BLaER1 (cell line): ENCODE data around the gene COL5A2.

Experiments
- H3K27ac ChIP-seq: shearing (Covaris generic); formaldehyde crosslinking; 2 replicates; pipeline ENCODE4 v1.8.1; 2022
- H3K27me3 ChIP-seq: shearing (Covaris generic); formaldehyde crosslinking; 2 replicates; pipeline ENCODE4 v1.8.1; 2022
- H3K36me3 ChIP-seq: shearing (Covaris generic); formaldehyde crosslinking; 2 replicates; pipeline ENCODE4 v1.8.1; 2022
- H3K4me1 ChIP-seq: shearing (Covaris generic); formaldehyde crosslinking; 2 replicates; pipeline ENCODE4 v1.8.1; 2022
- H3K4me2 ChIP-seq: shearing (Covaris generic); formaldehyde crosslinking; 2 replicates; pipeline ENCODE4 v1.8.1; 2022
- H3K4me3 ChIP-seq: shearing (Covaris generic); formaldehyde crosslinking; 2 replicates; pipeline ENCODE4 v1.8.1; 2022
- H3K9ac ChIP-seq: shearing (Covaris generic); formaldehyde crosslinking; 2 replicates; pipeline ENCODE4 v1.8.1; 2022
- H3K9me3 ChIP-seq: shearing (Covaris generic); formaldehyde crosslinking; 2 replicates; pipeline ENCODE4 v1.8.1; 2022
- H4K20me1 ChIP-seq: shearing (Covaris generic); formaldehyde crosslinking; 2 replicates; pipeline ENCODE4 v1.8.1; 2022
- Cebpa-rat ChIP-seq: shearing (Covaris generic); IDR thresholded peaks from 2 replicates; pipeline ENCODE4 v1.8.1; 2022

COL5A2 gene

GRCh38 chr2:189069855-189070619, 109.5 kb downstream of the COL5A2 start:
- no peaks in the 10 kb centered on the region for H3K4me1 ChIP-seq
- H3K4me3 ChIP-seq, result no peak overlapping the region
- no peak for TF ChIP-seq Cebpa-rat
- no peaks in the 10 kb centered on the region for H3K9me3 ChIP-seq
- no peak overlapping the region for H3K4me2 ChIP-seq
- no peaks in the 10 kb centered on the region for H3K36me3 ChIP-seq
- no peaks in the 10 kb centered on the region for H3K27me3 ChIP-seq
- H4K20me1 ChIP-seq, result no peaks in the 10 kb centered on the region
- H3K9ac ChIP-seq, result no peak overlapping the region
- H3K27ac ChIP-seq, result no peak overlapping the region

DNA sequence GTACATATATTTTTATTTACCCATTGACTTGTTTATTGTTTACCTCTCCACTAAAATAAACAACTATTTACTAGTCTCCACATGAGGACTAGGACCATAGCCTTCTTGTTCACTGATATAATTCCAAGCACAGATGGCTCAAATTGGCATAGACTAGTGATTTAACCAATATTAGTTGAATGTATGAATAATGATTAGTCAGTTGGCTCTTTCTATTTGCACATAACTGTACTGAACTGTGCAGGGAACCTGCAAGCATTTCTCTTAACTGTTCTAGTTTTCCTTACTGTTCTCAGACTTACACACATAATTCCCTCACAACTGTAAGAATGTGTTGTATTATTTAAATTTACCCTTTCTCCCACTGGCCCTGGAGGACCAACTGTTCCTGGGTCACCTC, 113.5 kb downstream of the COL5A2 start:
- Histone ChIP-seq H3K4me3 (no peak overlapping the region), H3K27me3 (no peaks in the 10 kb centered on the region), H3K9me3 (no peaks in the 10 kb centered on the region), H3K36me3 (no peaks in the 10 kb centered on the region), H3K4me2 (no peak overlapping the region), H3K4me1 (no peaks in the 10 kb centered on the region), H3K9ac (no peak overlapping the region), H4K20me1 (no peaks in the 10 kb centered on the region), H3K27ac (no peak overlapping the region)
- no peak for TF ChIP-seq Cebpa-rat

DNA sequence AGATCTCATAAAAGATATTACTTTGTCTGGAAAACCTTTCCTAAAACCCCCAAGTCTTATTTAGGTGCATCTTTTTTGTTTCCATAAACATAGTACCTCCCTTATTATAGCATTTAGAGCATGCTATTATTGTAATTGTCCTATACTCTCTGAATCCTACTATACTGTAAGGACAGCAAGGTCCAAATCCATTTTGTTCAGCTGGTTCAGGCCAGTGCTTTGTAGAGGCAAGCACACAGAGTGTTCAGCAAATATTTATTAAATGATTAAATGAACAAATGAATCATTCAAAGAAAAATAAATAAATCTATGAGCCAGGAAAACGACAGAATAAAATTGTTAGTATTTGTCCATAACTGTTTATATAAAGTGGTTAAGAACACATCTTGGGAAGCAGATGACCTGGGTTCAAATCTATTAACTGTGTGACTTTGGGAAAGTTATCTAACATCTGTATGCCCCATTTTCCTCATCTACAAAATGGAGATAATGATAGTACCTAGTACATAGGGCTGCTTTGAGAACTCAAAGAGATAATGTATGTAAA, 119.4 kb downstream of the COL5A2 start:
- no peak overlapping the region for H3K4me3 ChIP-seq
- no peak overlapping the region for H3K27ac ChIP-seq
- H3K27me3 ChIP-seq, result no peaks in the 10 kb centered on the region
- H3K36me3 ChIP-seq, result no peaks in the 10 kb centered on the region
- H3K4me2 ChIP-seq, result no peak overlapping the region
- no peak overlapping the region for H3K9ac ChIP-seq
- H3K9me3 ChIP-seq, result no peaks in the 10 kb centered on the region
- no peaks in the 10 kb centered on the region for H4K20me1 ChIP-seq
- no peaks in the 10 kb centered on the region for H3K4me1 ChIP-seq
- TF ChIP-seq Cebpa-rat, result no peak

- TF ChIP-seq Cebpa-rat, result no peak
- Histone ChIP-seq H3K27ac (no peak overlapping the region), H3K4me3 (no peak overlapping the region), H4K20me1 (no peaks in the 10 kb centered on the region), H3K9ac (no peak overlapping the region), H3K36me3 (no peaks in the 10 kb centered on the region), H3K9me3 (no peaks in the 10 kb centered on the region), H3K4me2 (no peak overlapping the region), H3K4me1 (no peaks in the 10 kb centered on the region), H3K27me3 (no peaks in the 10 kb centered on the region)
Measured at GRCh38 chr2:189057316-189057715, 122.2 kb downstream of the COL5A2 start.

DNA sequence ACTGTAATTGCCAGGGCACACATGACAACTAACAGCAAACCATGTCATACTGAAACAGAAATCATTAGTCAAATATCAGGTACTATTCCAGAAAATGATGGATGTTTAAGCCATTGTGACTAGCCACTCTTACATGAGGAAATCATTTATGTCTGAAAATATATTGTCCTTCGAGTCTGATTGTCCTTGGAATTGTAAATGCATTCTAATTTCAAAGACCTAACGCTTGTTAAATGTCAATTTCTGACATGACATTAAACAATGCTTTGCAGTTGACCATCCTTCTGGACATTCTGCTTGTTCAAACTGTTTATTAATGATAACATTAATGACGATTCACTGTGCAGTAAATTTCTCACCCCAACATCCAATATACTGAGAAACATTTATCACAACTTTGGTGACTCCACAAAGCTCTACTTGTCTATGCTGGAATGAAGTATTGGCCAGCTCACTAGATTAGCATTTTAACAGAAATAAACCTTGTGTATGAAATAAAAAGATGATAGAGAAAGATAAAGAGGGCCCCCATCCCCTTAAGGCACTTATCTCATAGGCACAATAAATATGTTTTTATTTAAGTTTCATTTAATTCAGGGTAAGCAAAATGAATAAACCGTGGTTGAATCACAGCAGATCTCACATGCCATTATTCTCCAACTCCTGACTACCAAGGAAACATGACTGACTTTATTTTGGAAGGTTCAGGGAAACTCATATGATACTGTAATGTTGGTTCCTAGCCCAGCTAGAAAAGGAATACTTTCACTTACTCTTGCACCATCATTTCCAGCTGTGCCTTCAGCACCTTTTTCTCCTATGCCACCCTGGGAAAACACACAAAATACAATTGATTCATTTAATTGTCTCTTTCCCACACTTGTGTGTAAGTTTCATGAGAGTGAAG, 123.1 kb downstream of the COL5A2 start:
- H3K4me1 ChIP-seq, result no peaks in the 10 kb centered on the region
- no peak for TF ChIP-seq Cebpa-rat
- no peaks in the 10 kb centered on the region for H3K36me3 ChIP-seq
- no peak overlapping the region for H3K4me3 ChIP-seq
- no peaks in the 10 kb centered on the region for H3K9me3 ChIP-seq
- no peaks in the 10 kb centered on the region for H4K20me1 ChIP-seq
- H3K27ac ChIP-seq, result no peak overlapping the region
- H3K4me2 ChIP-seq, result no peak overlapping the region
- H3K9ac ChIP-seq, result no peak overlapping the region
- no peaks in the 10 kb centered on the region for H3K27me3 ChIP-seq

GRCh38 chr2:189050165-189050712, 129.3 kb downstream of the COL5A2 start:
- no peak overlapping the region for H3K27ac ChIP-seq
- H3K4me2 ChIP-seq, result no peak overlapping the region
- no peak overlapping the region for H3K4me3 ChIP-seq
- H3K9me3 ChIP-seq, result no peaks in the 10 kb centered on the region
- no peak for TF ChIP-seq Cebpa-rat
- no peaks in the 10 kb centered on the region for H4K20me1 ChIP-seq
- no peak overlapping the region for H3K9ac ChIP-seq
- H3K36me3 ChIP-seq, result no peaks in the 10 kb centered on the region
- no peaks in the 10 kb centered on the region for H3K27me3 ChIP-seq
- H3K4me1 ChIP-seq, result no peaks in the 10 kb centered on the region

DNA sequence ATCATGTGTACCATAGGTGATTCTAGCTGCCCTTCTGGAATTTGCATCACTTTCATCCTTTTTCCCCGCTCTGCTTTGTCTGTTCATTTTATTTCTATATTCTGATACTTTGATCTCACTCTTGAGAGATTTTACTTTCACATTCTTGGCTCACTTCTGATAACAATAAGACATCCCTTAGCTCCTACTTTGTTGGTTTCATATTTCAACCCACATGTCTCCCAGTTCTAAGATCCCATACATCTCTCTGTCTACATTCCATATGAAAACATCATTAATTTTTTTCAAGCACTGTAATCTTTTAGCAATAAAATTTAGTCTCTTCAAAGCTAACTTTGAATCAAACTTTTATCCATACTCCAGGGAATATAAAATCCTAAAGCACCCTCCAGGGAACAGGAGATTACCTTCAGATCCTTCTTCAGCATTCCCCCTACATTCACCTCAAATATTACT, 129.8 kb downstream of the COL5A2 start:
- TF ChIP-seq Cebpa-rat, result no peak
- Histone ChIP-seq H3K4me2 (no peak overlapping the region), H4K20me1 (no peaks in the 10 kb centered on the region), H3K27me3 (no peaks in the 10 kb centered on the region), H3K36me3 (no peaks in the 10 kb centered on the region), H3K27ac (no peak overlapping the region), H3K4me1 (no peaks in the 10 kb centered on the region), H3K9me3 (no peaks in the 10 kb centered on the region), H3K4me3 (no peak overlapping the region), H3K9ac (no peak overlapping the region)

DNA sequence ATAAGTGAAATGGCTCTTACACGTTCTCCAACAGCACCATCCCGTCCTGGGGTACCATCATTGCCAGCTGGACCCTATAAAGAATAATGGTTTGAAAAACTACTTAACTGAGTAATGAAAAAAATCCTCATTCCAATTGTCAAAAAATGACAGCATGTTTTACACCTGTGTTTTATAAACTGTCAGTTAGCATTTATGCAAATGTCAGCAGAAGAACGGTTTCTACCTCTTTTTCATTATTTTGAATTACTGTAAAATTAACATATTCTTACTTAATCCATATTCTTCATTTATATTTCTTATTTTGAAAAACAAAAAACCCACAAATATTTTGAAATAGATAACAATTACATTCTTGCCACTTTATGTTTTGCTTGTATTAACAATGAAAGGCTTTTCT, 131.4 kb downstream of the COL5A2 start:
- no peak for TF ChIP-seq Cebpa-rat
- H3K36me3 ChIP-seq, result no peaks in the 10 kb centered on the region

DNA sequence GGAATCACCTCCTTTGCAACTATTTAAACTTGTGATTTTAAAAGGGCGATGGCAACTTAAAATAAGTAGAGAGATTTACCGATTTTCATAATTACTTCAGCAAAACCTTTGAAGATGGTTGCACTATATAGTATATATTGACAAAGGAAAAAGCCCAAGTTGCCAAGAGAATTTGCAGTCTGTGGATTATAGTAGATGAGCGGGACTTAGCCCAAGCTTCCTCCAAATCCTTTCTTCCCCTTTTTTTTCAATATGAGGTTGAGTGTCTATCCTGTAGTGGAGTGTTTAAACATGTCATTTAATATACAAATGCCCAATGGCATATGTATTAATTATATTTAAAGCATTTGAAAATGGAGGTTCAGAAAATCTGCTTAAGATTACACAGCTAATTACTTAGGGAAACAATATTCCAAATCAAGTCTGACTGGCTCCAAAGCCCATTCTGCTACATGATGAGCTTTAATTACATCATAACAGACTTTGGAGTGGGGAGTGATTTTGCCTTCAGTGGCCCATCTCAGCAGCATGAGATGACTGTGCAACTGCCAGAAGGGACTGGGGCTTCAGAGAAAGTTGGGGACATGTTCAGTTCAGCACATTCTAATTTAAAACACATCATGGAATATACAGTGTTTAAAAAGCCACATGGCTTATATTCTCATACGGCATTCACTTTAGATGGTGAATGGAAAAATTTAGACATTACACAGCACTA, 132.2 kb downstream of the COL5A2 start:
- H3K9ac ChIP-seq, result no peak overlapping the region
- H3K36me3 ChIP-seq, result no peaks in the 10 kb centered on the region
- no peak overlapping the region for H3K4me2 ChIP-seq
- H3K9me3 ChIP-seq, result no peaks in the 10 kb centered on the region
- no peaks in the 10 kb centered on the region for H4K20me1 ChIP-seq
- no peak for TF ChIP-seq Cebpa-rat
- H3K27me3 ChIP-seq, result no peaks in the 10 kb centered on the region
- no peak overlapping the region for H3K27ac ChIP-seq
- no peaks in the 10 kb centered on the region for H3K4me1 ChIP-seq
- no peak overlapping the region for H3K4me3 ChIP-seq

More for the DNA sequence above, 131.4 kb downstream of the COL5A2 start:
- no peak overlapping the region for H3K27ac ChIP-seq
- H3K27me3 ChIP-seq, result no peaks in the 10 kb centered on the region
- no peaks in the 10 kb centered on the region for H3K4me1 ChIP-seq
- no peaks in the 10 kb centered on the region for H3K9me3 ChIP-seq
- no peak overlapping the region for H3K4me2 ChIP-seq
- no peak overlapping the region for H3K4me3 ChIP-seq
- no peak overlapping the region for H3K9ac ChIP-seq
- no peaks in the 10 kb centered on the region for H4K20me1 ChIP-seq
